ENCODE results near the gene COMP. TPM values are rescaled to one million over a fixed set of nuclear protein-coding genes. Genes with fewer than 3 reads are reported as not detected.
A peak's percentile ranks its signal among the peaks of the same experiment; 100 is the strongest.

Gene COMP
- polyA plus RNA-seq, 1 of the 3 experiments (the other 2 are of a cell fraction) = 0.26 TPM

- H3K79me2 ChIP-seq (ENCODE audit: insufficient read depth) = peaks cover 100% of the 10 kb centered on the region
- H3K36me3 ChIP-seq (replicated peaks in 1 of 2; ENCODE audit: control insufficient read depth in 1 of 2, insufficient read depth in 2 of 2, low read length in 1 of 2) = peaks cover 2 to 5% of the 10 kb centered on the region in 2 experiments
- TF ChIP-seq NFIC (IDR thresholded peaks at IDR 0.05; ENCODE audit: borderline replicate concordance) (no peak), IRF3 (IDR thresholded peaks at IDR 0.05; ENCODE audit: low read depth, low read length) (no peak), CHD2 (IDR thresholded peaks at IDR 0.05; ENCODE audit: low read length, partially characterized antibody) (no peak), MXI1 (IDR thresholded peaks at IDR 0.05; ENCODE audit: low read depth, low read length) (no peak), CTCF (IDR thresholded peaks at IDR 0.05) (no peak), NRF1 (IDR thresholded peaks at IDR 0.05; ENCODE audit: low read depth, low read length) (no peak), RCOR1 (IDR thresholded peaks at IDR 0.05; ENCODE audit: low read length) (no peak), ZBTB33 (IDR thresholded peaks at IDR 0.05; ENCODE audit: borderline replicate concordance, low read depth) (no peak), TCF12 (IDR thresholded peaks at IDR 0.05) (no peak), MEF2A (IDR thresholded peaks at IDR 0.05; ENCODE audit: borderline replicate concordance, low read depth) (no peak), MAX (IDR thresholded peaks at IDR 0.05; ENCODE audit: low read depth) (no peak), YY1 (IDR thresholded peaks at IDR 0.05; ENCODE audit: low read depth) (no peak)
- H3K9me3 ChIP-seq = no peaks in the 10 kb centered on the region
- peaks cover 100% of the 10 kb centered on the region for H4K20me1 ChIP-seq (ENCODE audit: insufficient read depth)
- H3K4me2 ChIP-seq = no peak overlapping the region
- no peak overlapping the region for H3K9ac ChIP-seq
- no peak overlapping the region for H2AFZ ChIP-seq (ENCODE audit: low read depth)
- H3K9me2 ChIP-seq = no peaks in the 10 kb centered on the region
- DNase-seq = peak; percentile 27
- no peaks in the 10 kb centered on the region for H3K27me3 ChIP-seq (ENCODE audit: insufficient read depth)
- H3K27ac ChIP-seq (ENCODE audit: low read depth in 2 of 2, low read length in 1 of 2) = no peak overlapping the region
- 93% methylated on average over 17 of the region's 26 CpGs for WGBS (ENCODE audit: low lambda C conversion rate)
- H3K4me1 ChIP-seq (ENCODE audit: control insufficient read depth in 1 of 2, insufficient read depth in 2 of 2, low read depth in 1 of 2, low read length in 1 of 2) = peaks cover 3 to 32% of the 10 kb centered on the region in 2 experiments; a peak in 1 of 4 replicates
- POLR2A ChIA-PET = interaction anchor here (1.6 kb wide), 1 partner anchor 9 kb away, joined by 4 read pairs; the partner anchor contains the start of gene UPF1
- CTCF ChIA-PET = interaction anchor here (0.7 to 12.6 kb wide), 7 partner anchors 8 to 248 kb away, joined by 3 to 234 read pairs (median 4); partner anchors contain the start of genes REX1BD and UPF1
- no peak overlapping the region for H3K4me3 ChIP-seq (ENCODE audit: low read depth in 2 of 2, low read length in 1 of 2)
- peaks cover 8% of the 10 kb centered on the region for H3F3A ChIP-seq (replicated peaks; ENCODE audit: insufficient read depth)
Observed at GRCh38 chr19:18840288-18841267, 49.5 kb upstream of the COMP start.

Measured in SK-N-SH (cell line).